Liver (tissue), 3 donors: ENCODE data around the gene GIMAP7.

Source experiments
- CTCF ChIP-seq: fragments of 150-350 bp; IDR thresholded peaks from 2 replicates; pipeline ENCODE4 v1.5.1; 2017; ENCODE audit warnings: improper control_type of control experiment, low read depth, low read length; ENCODE audit not compliant: missing input control
- EGR1 ChIP-seq, 2 donors: IDR thresholded peaks; 2 replicates each; pipeline ENCODE4 v1.6.1; 2016 to 2018; ENCODE audit warnings: antibody characterized with exemption in 2 of 2, low read depth in 2 of 2
- GABPA ChIP-seq, 2 donors: IDR thresholded peaks in 1 of 2; conservative IDR thresholded peaks in 1 of 2; 2 replicates each; pipeline ENCODE4 v1.6.1; 2016; ENCODE audit warnings: antibody characterized with exemption in 2 of 2, mild to moderate bottlenecking in 1 of 2, moderate library complexity in 1 of 2
- HNF4A ChIP-seq, 2 donors: conservative IDR thresholded peaks; 2 replicates each; pipeline ENCODE4 v1.6.1; 2016; ENCODE audit warnings: antibody characterized with exemption in 2 of 2, mild to moderate bottlenecking in 2 of 2
- HNF4G ChIP-seq: IDR thresholded peaks from 2 replicates; pipeline ENCODE4 v1.6.1; 2016; ENCODE audit warnings: antibody characterized with exemption
- JUND ChIP-seq, 2 donors: IDR thresholded peaks; 2 replicates each; pipeline ENCODE4 v1.6.1; 2016; ENCODE audit warnings: antibody characterized with exemption in 2 of 2
- RAD21 ChIP-seq, 2 donors: IDR thresholded peaks; 2 replicates each; pipeline ENCODE4 v1.6.1; 2016; ENCODE audit warnings: antibody characterized with exemption in 2 of 2, mild to moderate bottlenecking in 2 of 2
- SP1 ChIP-seq: IDR thresholded peaks from 2 replicates; pipeline ENCODE4 v1.6.1; 2018; ENCODE audit warnings: antibody characterized with exemption, mild to moderate bottlenecking
- TAF1 ChIP-seq: conservative IDR thresholded peaks from 2 replicates; pipeline ENCODE4 v1.6.1; 2016; ENCODE audit warnings: antibody characterized with exemption, mild to moderate bottlenecking
- YY1 ChIP-seq: IDR thresholded peaks from 2 replicates; pipeline ENCODE4 v1.6.1; 2016; ENCODE audit warnings: antibody characterized with exemption, mild to moderate bottlenecking
- ZBTB33 ChIP-seq: IDR thresholded peaks from 2 replicates; pipeline ENCODE4 v1.6.1; 2016; ENCODE audit warnings: antibody characterized with exemption
- TF ChIP-seq, protein P1 (sequence below): IDR thresholded peaks from 2 replicates; pipeline ENCODE4 v1.6.1; 2016; ENCODE audit warnings: antibody characterized with exemption
- TF ChIP-seq, protein P2 (sequence below): IDR thresholded peaks from 2 replicates; pipeline ENCODE4 v1.6.1; 2016; ENCODE audit warnings: antibody characterized with exemption, mild to moderate bottlenecking
- TF ChIP-seq, protein P3 (sequence below): IDR thresholded peaks from 2 replicates; pipeline ENCODE4 v1.6.1; 2016; ENCODE audit warnings: antibody characterized with exemption
- donor health status: healthy.
- donor health status: healthy.

DNA sequence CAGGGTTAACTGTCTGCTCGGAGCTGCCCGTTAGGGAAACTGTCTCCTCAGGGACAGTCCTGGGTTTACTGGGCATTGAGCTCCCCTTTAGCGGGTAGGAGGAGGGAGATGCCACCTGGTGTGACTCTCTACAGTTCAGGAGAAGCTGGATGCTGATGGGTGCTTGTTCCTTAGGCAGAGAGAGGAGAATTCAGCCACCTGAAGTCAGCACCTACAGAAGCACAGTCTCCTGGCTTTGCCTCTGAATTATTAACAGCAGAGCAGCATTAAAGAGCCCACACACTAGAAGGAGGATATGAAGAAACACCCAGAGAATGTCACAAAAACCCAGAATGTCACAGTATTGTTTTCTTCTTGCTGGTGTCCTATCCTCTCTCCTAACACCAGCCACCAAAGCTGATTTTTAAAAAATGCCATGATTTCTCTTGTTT lies 53.2 kb downstream of the GIMAP7 start:
- no peak for TF ChIP-seq CTCF
- TF ChIP-seq, protein P1, sequence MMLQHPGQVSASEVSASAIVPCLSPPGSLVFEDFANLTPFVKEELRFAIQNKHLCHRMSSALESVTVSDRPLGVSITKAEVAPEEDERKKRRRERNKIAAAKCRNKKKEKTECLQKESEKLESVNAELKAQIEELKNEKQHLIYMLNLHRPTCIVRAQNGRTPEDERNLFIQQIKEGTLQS, result no peak
- no peak for TF ChIP-seq TAF1
- TF ChIP-seq, protein P2, sequence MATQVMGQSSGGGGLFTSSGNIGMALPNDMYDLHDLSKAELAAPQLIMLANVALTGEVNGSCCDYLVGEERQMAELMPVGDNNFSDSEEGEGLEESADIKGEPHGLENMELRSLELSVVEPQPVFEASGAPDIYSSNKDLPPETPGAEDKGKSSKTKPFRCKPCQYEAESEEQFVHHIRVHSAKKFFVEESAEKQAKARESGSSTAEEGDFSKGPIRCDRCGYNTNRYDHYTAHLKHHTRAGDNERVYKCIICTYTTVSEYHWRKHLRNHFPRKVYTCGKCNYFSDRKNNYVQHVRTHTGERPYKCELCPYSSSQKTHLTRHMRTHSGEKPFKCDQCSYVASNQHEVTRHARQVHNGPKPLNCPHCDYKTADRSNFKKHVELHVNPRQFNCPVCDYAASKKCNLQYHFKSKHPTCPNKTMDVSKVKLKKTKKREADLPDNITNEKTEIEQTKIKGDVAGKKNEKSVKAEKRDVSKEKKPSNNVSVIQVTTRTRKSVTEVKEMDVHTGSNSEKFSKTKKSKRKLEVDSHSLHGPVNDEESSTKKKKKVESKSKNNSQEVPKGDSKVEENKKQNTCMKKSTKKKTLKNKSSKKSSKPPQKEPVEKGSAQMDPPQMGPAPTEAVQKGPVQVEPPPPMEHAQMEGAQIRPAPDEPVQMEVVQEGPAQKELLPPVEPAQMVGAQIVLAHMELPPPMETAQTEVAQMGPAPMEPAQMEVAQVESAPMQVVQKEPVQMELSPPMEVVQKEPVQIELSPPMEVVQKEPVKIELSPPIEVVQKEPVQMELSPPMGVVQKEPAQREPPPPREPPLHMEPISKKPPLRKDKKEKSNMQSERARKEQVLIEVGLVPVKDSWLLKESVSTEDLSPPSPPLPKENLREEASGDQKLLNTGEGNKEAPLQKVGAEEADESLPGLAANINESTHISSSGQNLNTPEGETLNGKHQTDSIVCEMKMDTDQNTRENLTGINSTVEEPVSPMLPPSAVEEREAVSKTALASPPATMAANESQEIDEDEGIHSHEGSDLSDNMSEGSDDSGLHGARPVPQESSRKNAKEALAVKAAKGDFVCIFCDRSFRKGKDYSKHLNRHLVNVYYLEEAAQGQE, result no peak
- TF ChIP-seq HNF4A (conservative IDR thresholded peaks at IDR 0.05), result no peak
- TF ChIP-seq HNF4G, result no peak
- TF ChIP-seq GABPA (IDR thresholded peaks at IDR 0.05 in 1 of 2, conservative IDR thresholded peaks at IDR 0.05 in 1 of 2), result no peak
- TF ChIP-seq EGR1 (IDR thresholded peaks at IDR 0.05; ENCODE audit: low read depth in 2 of 2), result no peak
- TF ChIP-seq ZBTB33, result no peak
- TF ChIP-seq, protein P3, sequence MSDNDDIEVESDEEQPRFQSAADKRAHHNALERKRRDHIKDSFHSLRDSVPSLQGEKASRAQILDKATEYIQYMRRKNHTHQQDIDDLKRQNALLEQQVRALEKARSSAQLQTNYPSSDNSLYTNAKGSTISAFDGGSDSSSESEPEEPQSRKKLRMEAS, result no peak
- TF ChIP-seq JUND (IDR thresholded peaks at IDR 0.05), result no peak
- no peak for TF ChIP-seq RAD21 (IDR thresholded peaks at IDR 0.05)
- TF ChIP-seq YY1, result no peak
- TF ChIP-seq SP1, result no peak
